NCI-H2171 (cell line): Measurements from ENCODE around the gene TAS2R1.
"Not testable (repeated sequence)": the region's sequence is repeated elsewhere in the genome, so short reads cannot be mapped to it uniquely, and the experiment has no call there.

ENCODE experiments used
- DNase-seq: peaks from one replicate; lab custom pipeline; 2025; lab: John Stamatoyannopoulos, UW

The TAS2R1 gene

DNA sequence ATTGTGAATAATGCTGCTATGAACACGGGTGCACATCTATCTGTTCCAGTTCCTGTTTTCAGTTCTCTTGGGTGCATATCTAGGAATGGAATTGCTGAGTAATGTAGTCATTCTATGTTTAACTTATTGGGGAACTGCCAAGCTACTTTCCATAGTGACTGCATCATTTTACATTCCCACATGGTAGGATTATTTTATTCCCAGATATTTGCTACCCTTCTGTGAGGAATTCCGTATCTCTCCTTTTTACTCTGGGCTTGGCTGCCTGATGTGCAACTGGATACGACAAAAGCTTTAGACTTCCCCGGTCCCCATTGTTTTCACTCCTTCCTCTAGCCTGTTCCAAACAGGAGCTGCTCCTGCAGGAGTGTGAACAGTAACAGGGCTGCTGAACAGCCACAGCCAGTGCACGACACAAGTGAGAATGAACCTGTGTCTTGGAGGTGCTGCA is 7.2 kb downstream of the TAS2R1 start:
- no peak for DNase-seq

DNA sequence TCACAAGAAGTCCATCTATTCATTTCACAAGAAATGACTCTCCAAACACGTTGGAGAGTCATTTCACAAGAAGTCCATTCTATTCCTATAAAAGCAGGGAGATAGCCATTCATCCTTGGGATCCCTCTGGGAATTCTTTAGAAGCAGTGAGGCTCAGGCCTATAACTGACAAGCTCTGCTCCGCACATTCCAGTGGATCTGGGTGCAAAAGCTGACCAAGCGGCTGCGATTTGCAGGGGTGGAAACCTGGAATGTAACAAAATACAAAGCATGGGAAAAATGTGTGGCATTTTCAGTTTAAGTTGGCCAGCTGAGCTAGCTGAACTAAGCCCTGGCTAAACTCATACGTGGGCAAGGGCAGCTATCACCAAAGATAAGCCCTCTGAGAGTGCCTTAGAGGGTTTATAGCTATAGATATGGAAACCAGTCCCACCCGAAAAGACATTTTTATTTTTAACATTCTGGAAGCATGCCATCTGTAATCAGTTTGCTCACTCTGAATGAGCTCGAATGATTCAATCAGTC is 8.7 kb downstream of the TAS2R1 start:
- DNase-seq, result no peak

DNA sequence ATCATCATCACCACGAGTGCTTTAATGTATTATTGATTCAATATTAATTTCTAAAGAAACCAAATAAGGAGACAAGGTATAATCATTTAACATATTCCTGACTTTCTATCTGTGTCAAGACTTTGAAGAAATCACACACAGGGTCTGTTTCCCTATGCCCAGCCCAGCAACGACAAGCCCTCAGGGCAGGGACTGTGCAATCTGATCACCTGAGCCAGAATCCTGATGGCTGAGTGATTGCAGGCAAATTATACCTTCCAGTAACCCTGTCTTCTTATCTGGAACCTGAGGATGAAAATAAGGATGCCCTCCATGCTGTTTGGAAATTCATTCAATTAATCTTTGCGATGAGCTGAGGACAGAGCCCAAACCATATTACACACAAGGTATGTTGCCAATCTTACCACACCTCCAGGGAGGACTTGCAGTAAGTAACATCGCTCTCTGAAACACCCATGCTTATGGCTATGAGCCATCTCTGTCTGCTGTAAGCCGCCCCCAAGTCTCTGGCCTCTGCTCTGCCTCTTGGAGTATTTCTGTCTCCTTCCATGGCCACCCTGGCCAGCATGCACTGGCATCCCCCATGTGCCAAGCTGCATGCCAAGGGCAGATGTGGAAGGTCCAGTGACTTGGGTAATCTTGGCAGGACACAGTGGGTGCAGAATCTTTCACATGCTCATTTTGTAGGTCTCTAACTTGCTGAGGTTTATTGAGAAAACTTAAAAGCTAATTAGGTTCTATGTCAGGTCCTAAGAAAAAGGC is 10.6 kb downstream of the TAS2R1 start:
- DNase-seq, result no peak

DNA sequence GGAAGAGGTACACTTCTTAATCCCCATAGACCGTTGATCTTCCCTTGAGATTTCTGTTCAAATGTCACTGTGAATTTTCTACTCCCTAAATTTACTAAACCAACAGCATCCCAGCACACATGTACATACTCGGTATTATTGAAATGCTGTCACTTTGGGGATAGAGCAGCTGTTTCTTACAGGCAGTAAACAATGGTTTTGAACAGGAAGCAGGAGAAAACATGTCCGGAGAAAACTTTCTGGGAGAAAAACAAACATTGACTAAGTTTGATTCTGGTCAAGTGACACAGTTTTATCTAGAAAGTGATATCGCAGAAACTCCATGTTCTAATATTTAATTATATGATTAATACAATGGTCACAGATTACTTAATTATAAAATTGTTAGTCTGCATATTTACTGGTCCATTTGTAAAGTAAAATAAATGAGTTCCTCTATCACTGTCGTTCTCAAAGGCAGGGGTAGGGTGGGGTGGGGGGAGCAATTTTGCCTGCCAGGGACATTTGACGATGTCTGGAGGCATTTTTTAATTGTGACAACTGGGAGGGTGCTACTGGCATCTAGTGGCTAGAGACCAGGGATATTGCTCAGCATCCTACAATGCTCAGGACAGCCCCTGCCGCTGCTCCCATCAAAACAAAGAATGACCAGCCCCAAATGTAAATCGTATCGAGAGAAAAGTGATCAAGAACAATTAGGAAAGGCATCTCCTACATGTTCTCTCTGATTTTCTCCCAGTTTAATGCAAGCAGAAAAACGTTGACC is 12.2 kb downstream of the TAS2R1 start:
- DNase-seq, result no peak

DNA sequence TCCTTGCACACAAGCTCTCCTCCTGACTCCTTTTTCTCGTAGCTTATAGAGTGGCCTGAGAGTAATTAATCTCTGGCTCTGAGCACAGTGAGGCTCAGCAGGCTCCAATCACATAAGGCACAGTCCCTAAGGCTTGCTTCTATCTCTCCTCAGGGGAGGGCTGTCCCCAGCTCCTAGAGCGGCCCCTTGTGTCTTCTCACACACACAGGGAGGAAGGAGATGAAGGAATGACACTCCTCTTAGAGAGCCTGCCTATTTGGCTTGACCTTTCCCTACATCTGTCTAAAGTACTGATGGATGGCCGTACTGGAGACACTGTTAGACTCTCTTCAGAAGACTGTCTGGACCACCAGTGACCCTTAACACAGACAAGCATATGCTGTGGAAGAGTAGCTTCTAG is 12.9 kb downstream of the TAS2R1 start:
- DNase-seq, result no peak

DNA sequence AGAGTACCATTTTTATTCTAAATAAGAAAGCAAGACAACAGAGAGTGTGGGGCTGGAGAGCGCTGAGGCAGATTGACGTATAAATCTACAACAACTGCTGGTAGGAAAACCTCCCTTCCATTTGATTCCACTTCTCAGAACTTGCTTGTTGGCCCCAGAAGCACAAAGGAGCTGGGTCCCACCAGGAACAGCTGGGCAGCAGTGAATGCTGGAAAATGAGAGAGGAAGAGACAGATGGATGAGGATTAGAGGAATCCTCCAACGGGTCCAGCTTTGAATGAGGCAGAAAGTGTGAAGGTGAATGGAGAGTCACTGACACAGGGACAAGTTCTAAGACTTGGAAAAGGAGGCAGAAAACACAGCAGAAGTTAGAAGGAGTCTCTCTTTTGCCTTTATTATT is 14.8 kb downstream of the TAS2R1 start:
- no peak for DNase-seq

DNA sequence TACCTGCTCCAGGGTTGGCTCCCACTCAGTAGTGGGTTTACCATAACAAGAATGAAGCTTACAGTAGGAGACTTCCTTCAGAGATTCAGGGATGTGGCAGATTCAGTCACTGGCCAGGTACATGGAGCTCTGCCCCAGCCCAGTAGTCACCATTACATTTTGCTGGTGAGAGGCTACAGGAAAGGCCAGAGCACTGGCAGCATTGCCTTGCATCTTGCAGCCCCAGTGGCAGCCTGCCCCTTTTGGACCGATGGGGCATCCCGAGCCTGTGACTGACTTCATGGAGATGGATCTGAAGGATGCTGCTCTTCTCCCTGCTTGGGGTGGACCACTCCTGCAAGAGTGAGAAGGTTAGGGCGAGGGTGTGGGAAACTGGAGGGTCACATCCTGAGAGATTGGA is 16.8 kb downstream of the TAS2R1 start:
- DNase-seq, result no peak

DNA sequence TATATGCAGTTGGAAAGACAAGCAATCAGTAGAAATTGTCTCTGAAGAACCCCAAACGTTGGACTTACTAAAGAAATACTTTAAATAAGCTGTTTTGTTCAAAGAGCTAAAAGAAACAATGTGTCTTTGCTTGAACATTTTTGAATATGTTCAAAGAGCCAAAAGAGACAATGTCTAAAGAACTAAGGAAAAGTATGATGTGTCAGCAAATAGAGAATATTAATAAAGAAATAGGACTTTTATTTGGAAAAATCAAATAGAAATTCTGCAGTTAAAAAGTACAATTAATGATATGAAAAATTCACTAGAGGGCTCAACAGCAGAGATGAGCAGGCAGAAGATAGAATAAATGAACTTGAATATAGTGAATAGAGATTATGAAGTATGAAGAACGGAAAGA is 19.2 kb downstream of the TAS2R1 start:
- DNase-seq, result no peak

DNA sequence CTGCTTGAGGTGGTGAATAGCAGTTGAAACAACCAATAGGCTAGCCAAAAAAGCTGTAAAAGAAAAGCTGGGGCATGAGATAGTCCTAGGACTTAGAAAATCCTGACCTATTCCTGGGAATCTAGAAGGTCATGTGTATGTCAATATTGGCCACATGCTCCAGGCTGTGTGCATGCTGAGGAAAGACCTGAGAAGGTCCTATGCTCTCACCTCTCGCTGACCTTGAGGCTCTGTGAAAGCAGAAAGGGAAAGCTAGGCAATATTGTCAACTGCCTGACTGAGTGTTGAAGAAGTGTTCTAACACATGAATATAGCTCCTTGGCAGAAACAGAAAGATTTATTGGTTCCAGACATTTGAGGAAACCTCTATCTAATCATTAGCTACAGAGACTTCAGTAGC is 19.8 kb downstream of the TAS2R1 start:
- DNase-seq, result no peak

DNA sequence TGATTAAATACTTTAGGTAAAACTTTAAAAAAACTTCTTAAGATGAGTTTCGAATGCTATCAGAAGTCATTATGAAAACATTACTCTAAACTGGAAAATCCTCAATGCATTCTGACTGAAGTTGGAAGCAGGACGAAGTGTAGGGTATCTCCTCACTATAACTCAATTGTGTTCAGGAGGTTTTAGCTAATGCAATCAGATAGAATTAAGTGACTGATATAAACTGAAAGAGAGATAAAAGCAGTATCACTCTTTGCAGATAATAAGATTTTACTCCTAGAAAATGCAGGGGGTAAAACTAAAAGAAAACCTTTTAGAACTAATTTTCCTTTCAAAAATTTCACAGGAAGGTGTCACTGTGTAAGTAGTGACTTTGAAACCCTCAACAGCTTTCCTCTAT is 22.1 kb downstream of the TAS2R1 start:
- DNase-seq, result no peak

DNA sequence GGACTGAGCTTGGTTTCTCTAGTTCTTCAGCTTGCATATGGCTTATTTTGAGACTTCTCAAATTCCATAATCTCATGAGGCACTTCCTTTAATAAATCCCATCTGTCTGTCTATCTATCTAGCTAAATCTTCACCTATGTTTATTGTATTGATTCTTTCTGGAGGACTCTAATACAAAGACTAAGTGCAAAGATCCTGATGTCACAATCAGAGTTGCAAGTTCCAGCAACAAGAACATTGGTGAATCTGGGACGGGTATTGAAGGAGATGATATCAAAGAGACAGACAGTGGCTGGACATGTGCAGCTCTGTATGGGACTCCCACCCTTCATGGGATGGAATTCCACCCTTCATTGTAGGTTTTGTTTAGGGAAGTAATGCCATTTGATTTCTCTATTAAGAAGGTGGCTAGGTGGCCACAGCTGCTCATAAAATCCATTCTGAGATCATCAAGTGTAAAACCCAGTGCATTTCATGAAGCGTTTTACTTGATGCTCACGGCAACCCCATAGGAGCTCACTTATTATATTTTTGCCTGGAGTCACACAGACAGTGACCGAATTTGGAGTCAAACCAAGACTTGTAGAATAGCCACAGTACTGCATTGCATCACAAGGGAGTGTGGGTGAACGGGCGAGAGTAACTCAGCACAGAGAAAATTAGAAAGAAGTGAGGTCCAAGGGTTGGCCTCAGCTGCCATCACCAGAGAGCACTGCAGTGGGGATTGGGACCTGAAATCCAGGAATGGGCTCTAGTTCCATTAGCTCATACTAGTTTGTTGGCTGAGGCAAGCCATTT is 24.9 kb downstream of the TAS2R1 start:
- no peak for DNase-seq

DNA sequence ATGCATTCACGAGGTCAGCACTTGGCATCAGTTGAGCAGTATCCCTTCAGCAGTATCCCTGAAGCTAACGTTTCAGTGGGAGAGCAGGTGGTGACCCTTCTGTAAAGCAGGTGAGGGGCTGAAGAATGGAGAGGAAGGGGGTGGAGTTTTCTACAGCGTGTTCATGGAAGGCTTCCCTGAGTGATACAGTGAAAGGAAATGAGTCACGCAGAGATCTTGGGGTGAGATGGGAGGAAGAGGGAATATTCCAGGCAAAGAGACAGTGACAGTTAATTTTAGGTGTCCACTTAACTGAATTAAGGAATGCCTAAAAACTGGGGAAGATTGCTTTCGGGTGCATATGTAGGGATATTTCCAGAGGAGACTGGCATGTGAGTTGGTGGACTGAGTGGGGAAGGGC is 25.7 kb downstream of the TAS2R1 start:
- no peak for DNase-seq

DNA sequence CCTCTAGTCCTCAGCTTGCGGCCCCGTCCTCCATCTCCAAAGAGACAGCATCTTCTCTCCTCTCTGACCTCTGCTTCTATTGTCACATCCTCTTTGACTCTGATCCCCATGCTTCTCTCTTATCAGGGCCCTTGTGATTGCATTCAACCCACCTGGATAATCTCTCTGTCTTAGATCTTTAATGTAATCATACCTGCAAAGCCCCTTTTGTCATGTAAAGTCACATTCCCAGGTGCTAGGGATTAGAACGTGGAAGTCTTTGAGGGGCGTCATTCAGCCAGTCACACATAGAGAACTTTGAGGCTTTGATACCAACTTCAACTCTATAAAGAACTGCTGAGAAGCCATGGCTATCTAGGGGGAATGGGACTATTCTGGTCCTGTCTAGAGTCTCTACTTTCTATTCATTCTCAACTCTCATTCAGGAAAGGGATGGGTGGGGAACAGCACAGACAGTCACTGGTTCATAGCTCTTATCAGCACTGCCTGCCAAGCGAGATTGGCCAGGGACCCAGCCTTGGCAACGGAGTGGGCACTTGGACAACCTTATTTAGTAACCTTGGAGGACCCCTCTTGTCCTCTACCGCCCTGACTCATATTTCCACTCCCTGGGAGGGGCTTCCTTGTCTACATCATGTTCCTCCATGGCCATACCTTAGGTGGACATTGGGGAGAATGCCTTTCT is 29.0 kb downstream of the TAS2R1 start:
- DNase-seq, result no peak

DNA sequence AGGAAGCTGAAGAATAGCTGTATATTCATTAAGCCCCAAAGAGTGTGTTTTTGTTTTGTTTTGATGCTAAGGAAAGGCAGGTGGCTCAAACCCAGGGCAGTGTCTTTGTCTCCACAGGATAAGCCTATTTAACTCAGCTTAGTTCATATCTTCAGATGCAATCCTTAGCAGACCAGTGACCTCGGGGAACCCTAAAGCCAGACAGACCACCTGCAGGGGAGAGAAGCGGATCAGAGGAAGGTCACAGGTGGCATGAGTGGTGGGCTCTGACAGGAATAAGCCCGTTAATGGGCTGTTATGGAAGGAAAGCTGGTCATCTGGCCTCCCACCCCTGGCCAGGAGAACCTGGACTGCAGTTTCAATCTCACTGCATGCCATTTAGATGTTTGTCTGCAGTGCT is 30.8 kb downstream of the TAS2R1 start:
- DNase-seq, result no peak

DNA sequence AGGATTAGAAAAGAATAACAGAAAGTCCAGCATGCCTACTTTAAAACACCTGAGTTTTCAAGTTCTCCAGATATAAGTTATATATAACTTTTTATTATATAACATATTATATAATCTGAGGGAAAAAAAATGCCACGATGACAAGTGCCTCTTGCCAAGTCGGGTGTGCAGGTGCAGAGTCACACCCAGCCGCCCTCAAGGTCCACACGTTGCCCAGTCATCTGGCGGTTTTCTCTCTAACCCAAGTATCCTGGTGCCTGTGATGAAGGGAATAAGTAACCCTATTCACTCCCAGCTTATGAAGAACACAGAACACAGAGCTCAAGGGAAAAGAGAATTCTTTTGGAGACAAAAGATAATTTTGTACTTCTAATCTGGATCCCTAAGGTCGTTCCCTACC is 31.8 kb downstream of the TAS2R1 start:
- not testable (repeated sequence) for DNase-seq

DNA sequence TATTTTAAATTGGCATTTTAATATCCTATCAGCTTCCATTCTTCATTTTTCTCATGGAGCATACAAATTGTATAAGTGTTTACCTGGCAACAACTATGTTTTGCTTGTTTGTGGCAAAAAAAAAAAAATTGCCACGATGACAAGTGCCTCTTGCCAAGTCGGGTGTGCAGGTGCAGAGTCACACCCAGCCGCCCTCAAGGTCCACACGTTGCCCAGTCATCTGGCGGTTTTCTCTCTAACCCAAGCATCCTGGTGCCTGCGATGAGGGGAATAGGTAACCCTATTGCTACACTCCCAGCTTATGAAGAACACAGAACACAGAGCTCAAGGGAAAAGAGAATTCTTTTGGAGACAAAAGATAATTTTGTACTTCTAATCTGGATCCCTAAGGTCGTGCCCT is 32.8 kb downstream of the TAS2R1 start:
- DNase-seq, result not testable (repeated sequence)

DNA sequence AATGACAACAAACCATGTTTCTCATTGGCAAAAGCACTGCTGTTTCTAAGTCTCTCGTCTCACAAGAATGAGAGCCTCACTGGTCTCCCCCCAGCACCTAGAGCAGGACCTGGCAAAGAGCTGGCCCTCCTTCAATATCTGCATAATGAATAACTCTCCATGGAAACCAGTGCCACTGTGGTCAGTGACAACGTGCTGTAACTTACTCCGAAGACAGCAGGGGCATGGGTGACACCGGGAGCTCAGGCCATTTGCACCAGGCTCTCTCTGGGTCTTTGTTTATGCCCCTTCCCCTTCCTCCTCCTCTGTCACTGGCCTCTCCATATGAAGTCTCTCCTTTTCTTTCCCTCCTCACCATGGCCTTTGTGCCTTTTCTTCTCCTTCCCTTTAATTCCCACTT is 33.3 kb downstream of the TAS2R1 start:
- DNase-seq, result no peak

DNA sequence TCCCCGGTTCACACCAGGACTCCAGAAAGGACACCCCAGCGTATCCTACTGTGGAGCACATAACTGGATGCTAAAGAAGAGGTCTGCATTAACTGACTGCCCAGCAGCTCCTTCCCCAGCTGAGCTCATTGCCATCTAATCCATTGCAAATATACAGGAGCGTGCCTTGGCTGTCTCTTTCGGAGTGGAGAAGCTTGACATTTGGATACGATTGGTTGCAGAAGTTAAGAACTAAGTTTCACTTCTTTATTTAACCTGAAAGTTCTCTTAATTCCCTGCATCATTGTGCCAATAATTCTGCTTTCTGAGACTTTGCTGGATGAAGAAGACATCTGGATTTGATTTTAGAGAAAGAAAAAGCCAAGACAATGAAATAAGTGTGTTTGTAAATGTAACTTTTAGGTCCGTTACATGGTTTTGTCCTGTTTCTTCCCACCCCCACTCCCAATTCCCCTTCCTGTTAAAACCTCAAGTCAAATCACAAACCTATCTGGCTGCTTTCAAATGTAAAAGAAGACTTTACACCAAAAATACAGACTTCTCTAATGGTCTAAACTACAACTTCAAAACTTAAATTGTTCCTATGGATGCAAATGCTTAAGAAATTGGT is 33.9 kb downstream of the TAS2R1 start:
- no peak for DNase-seq

DNA sequence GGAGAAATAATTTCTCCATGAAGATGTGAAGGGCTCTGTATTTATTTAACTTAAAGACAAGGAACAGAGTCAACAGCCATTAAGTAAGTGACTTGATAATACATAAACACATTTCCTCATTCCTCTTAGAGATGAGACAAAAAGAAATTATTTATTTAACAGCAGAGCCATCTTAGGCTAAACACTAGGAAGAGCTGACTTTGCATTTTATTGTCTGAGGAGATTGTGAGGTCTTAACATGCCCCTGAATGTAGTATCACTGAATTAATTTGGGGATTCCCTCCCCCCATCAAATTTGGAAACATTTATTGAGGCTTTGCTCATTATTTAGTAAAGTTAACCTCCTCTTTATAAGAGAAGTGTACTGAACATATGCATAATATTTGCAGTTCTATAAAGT is 35.2 kb downstream of the TAS2R1 start:
- DNase-seq, result no peak

DNA sequence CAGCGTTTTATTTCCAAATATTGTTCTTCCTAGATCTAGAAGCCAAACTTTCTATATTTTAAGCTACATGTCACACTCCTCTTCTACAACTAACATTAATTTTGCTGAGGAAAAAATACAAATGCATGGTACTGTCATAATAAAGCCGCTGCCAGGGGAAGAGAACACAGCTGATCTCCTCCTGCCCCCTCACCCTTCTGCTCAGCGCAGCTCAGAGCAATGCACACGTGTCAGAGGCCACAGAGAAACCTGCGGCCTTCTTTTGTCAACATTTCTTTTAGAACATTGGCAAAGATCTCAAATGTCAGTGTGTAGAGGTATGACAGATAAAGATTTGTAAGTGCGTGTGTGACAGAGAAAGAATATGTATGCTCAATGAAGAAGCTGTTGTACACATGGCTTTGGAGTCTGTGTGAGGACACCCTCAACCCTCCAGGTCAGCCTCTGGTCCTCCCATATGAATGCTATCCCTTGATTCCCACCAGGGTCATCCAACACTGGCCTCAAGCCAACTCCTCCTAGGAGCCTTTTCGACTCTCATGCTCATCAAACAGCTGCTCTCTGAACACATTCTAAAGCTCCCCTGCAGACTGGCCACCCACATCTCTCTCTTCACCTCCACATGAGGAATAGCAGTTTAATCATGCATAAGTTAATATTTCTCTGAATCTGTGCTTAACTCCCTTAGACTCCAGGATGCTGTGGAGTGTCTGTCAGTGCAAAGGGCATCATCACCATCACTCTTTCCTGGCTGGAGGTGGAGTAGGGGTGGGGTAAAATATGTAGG is 40.9 kb downstream of the TAS2R1 start:
- no peak for DNase-seq

DNA sequence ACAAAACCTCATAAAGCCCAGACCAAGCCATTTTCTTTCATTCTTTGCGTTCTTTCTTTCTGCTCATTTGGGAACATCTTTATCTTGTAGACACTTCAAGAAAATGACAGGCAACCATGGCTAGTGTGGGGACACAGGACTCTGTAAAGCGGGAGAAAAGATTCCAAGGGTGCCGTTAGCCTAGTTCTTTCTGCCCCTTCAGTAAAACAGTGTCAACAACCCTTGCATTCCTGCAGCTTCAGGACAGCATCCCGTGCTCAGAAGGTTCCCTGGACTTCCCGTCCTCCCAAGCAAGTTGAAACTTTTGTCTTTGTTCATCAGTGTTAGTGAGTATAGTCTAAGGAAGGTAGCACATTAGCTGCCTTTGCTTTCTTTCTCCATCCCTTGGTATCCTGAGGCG is 41.9 kb downstream of the TAS2R1 start:
- DNase-seq, result no peak
